Liver (tissue), 9 donors: ENCODE data around the gene HORMAD2. TPM values are rescaled to one million over a fixed set of nuclear protein-coding genes. Genes with fewer than 3 reads are reported as not detected.

Experiments used
- DNase-seq: peaks from one replicate; pipeline ENCODE4 v3.0.0-alpha.2; 2017; ENCODE audit warnings: low spot score
- H3K27ac ChIP-seq, 2 donors: one replicate each; pipeline ENCODE4 v1.7.0; 2013; ENCODE audit warnings: inconsistent platforms in 2 of 2, low read length in 2 of 2, control low read depth in 1 of 2, low read depth in 1 of 2, mild to moderate bottlenecking in 1 of 2
- H3K27me3 ChIP-seq, 4 donors: one replicate each; pipeline versions ENCODE4 v1.6.1 to v1.7.0; 2013; ENCODE audit warnings: low read length in 3 of 4, inconsistent platforms in 1 of 4, mild to moderate bottlenecking in 1 of 4, moderate library complexity in 1 of 4; ENCODE audit not compliant: control insufficient read depth in 4 of 4, insufficient read depth in 4 of 4
- H3K36me3 ChIP-seq, 4 donors: one replicate each; pipeline versions ENCODE4 v1.6.1 to v1.7.0; 2013; ENCODE audit warnings: low read length in 3 of 4, mild to moderate bottlenecking in 3 of 4, low read depth in 1 of 4, moderate library complexity in 1 of 4; ENCODE audit not compliant: control insufficient read depth in 4 of 4, insufficient read depth in 3 of 4
- H3K4me1 ChIP-seq, 4 donors: one replicate each; pipeline versions ENCODE4 v1.6.1 to v1.7.0; 2013; ENCODE audit warnings: low read length in 3 of 4, mild to moderate bottlenecking in 3 of 4, moderate library complexity in 1 of 4; ENCODE audit not compliant: control insufficient read depth in 4 of 4, insufficient read depth in 4 of 4
- H3K4me3 ChIP-seq, 3 donors: one replicate each; pipeline versions ENCODE4 v1.6.1 to v1.7.0; 2013; ENCODE audit warnings: low read length in 3 of 3, control low read depth in 1 of 3, low read depth in 1 of 3, mild to moderate bottlenecking in 1 of 3
- H3K9ac ChIP-seq, 2 donors: one replicate each; pipeline ENCODE4 v1.7.0; 2013; ENCODE audit warnings: low read length in 2 of 2, mild to moderate bottlenecking in 2 of 2, moderate library complexity in 2 of 2, control low read depth in 1 of 2, low read depth in 1 of 2
- H3K9me3 ChIP-seq, 4 donors: one replicate each; pipeline versions ENCODE4 v1.6.1 to v1.7.0; 2013; ENCODE audit warnings: low read length in 3 of 4; ENCODE audit not compliant: control insufficient read depth in 4 of 4
- ATF3 ChIP-seq: IDR thresholded peaks from 2 replicates; pipeline ENCODE4 v1.6.1; 2016; ENCODE audit warnings: antibody characterized with exemption
- CTCF ChIP-seq: fragments of 150-350 bp; IDR thresholded peaks from 2 replicates; pipeline ENCODE4 v1.5.1; 2017; ENCODE audit warnings: improper control_type of control experiment, low read depth, low read length; ENCODE audit not compliant: missing input control
- EGR1 ChIP-seq, 2 donors: IDR thresholded peaks; 2 replicates each; pipeline ENCODE4 v1.6.1; 2016 to 2018; ENCODE audit warnings: antibody characterized with exemption in 2 of 2, low read depth in 2 of 2
- FOXA1 ChIP-seq: IDR thresholded peaks from 2 replicates; pipeline ENCODE4 v1.6.1; 2016; ENCODE audit warnings: antibody characterized with exemption
- FOXA2 ChIP-seq: IDR thresholded peaks from 2 replicates; pipeline ENCODE4 v1.6.1; 2016; ENCODE audit warnings: antibody characterized with exemption
- GABPA ChIP-seq, 2 donors: IDR thresholded peaks in 1 of 2; conservative IDR thresholded peaks in 1 of 2; 2 replicates each; pipeline ENCODE4 v1.6.1; 2016; ENCODE audit warnings: antibody characterized with exemption in 2 of 2, mild to moderate bottlenecking in 1 of 2, moderate library complexity in 1 of 2
- HNF4A ChIP-seq, 2 donors: conservative IDR thresholded peaks; 2 replicates each; pipeline ENCODE4 v1.6.1; 2016; ENCODE audit warnings: antibody characterized with exemption in 2 of 2, mild to moderate bottlenecking in 2 of 2
- JUND ChIP-seq, 2 donors: IDR thresholded peaks; 2 replicates each; pipeline ENCODE4 v1.6.1; 2016; ENCODE audit warnings: antibody characterized with exemption in 2 of 2
- MAX ChIP-seq: IDR thresholded peaks from 2 replicates; pipeline ENCODE4 v1.6.1; 2016; ENCODE audit warnings: antibody characterized with exemption
- NR2F2 ChIP-seq: IDR thresholded peaks from 2 replicates; pipeline ENCODE4 v1.6.1; 2016; ENCODE audit warnings: antibody characterized with exemption
- RAD21 ChIP-seq, 2 donors: IDR thresholded peaks; 2 replicates each; pipeline ENCODE4 v1.6.1; 2016; ENCODE audit warnings: antibody characterized with exemption in 2 of 2, mild to moderate bottlenecking in 2 of 2
- REST ChIP-seq: IDR thresholded peaks from 2 replicates; pipeline ENCODE4 v1.6.1; 2016; ENCODE audit warnings: antibody characterized with exemption, mild to moderate bottlenecking
- SP1 ChIP-seq: IDR thresholded peaks from 2 replicates; pipeline ENCODE4 v1.6.1; 2018; ENCODE audit warnings: antibody characterized with exemption, mild to moderate bottlenecking
- TAF1 ChIP-seq: conservative IDR thresholded peaks from 2 replicates; pipeline ENCODE4 v1.6.1; 2016; ENCODE audit warnings: antibody characterized with exemption, mild to moderate bottlenecking
- ZBTB33 ChIP-seq: IDR thresholded peaks from 2 replicates; pipeline ENCODE4 v1.6.1; 2016; ENCODE audit warnings: antibody characterized with exemption
- WGBS: extraction: QIAGEN DNeasy Blood & Tissue Kit; methylation state at CpG from one replicate; pipeline ENCODE4 v1.1.7; 2013; 5-methylcytosine and 5-hydroxymethylcytosine counted together
- polyA plus RNA-seq, 2 donors: library from polyadenylated mRNA; stranded (reverse) in 1 of 2; unstranded in 1 of 2; fragments of 200-250 nt in 1 of 2; fragments of >200 nt in 1 of 2; fragmentation: Nextera tagmentation in 1 of 2; extraction: Ambion mirVana in 1 of 2; gene quantifications; one replicate each; pipeline versions ENCODE4 v1.2.1 to v1.2.3, GENCODE V29; 2013 to 2015
- total RNA-seq, 2 donors: library from RNA; depleted of rRNA; stranded (reverse); fragments of >200 nt; gene quantifications; one replicate each; pipeline ENCODE4 v1.2.3, GENCODE V29; 2014
- donor health status: healthy.
- donor health status: healthy.
- donor health status: healthy.
- donor health status: healthy.
- donor health status: healthy.

Gene HORMAD2
- total and polyA plus RNA-seq, 4 donors, result 0.44 to 2.8 (median 0.47) TPM; not detected in 1

GRCh38 chr22:30208631-30209603, 128.7 kb downstream of the HORMAD2 start:
- no peaks in the 10 kb centered on the region for H3K4me1 ChIP-seq
- no peak overlapping the region for H3K9ac ChIP-seq
- H3K27ac ChIP-seq, result peak overlapping the region; percentile 21 to 55
- peak; percentile 54 for DNase-seq
- WGBS, result 65% methylated on average over 26 of the region's 26 CpGs
- TF ChIP-seq FOXA2 (no peak), HNF4A (conservative IDR thresholded peaks at IDR 0.05) (no peak), RAD21 (IDR thresholded peaks at IDR 0.05) (no peak), ZBTB33 (no peak), JUND (IDR thresholded peaks at IDR 0.05) (peak; percentile 72), CTCF (no peak), MAX (no peak), SP1 (no peak), EGR1 (IDR thresholded peaks at IDR 0.05; ENCODE audit: low read depth in 2 of 2) (no peak), REST (no peak), ATF3 (no peak), TAF1 (no peak), NR2F2 (peak; percentile 23), GABPA (IDR thresholded peaks at IDR 0.05 in 1 of 2, conservative IDR thresholded peaks at IDR 0.05 in 1 of 2) (no peak), FOXA1 (no peak)
- H3K9me3 ChIP-seq, result no peaks in the 10 kb centered on the region
- H3K4me3 ChIP-seq, result no peak overlapping the region
- H3K27me3 ChIP-seq, result no peaks in the 10 kb centered on the region
- no peaks in the 10 kb centered on the region for H3K36me3 ChIP-seq
